Motor neuron (in vitro differentiated cells): Measurements from ENCODE around the gene RGPD3. TPM values are rescaled to one million over a fixed set of nuclear protein-coding genes. Genes with fewer than 3 reads are reported as not detected.
A peak's percentile ranks its signal among the peaks of the same experiment; 100 is the strongest.
"Not testable (repeated sequence)": the region's sequence is repeated elsewhere in the genome, so short reads cannot be mapped to it uniquely, and the experiment has no call there.

Experiments
- ATAC-seq, 8 experiments: fragments of 200-7000 bp; cut with Tn5 transposase; replicated peaks in 6 of 8; 2 replicates each; pipeline ENCODE4 v1.8.0; 2021; ENCODE audit warnings: mild to moderate bottlenecking in 8 of 8, moderate library complexity in 8 of 8
- H3K27ac ChIP-seq, 2 donors: fragments of 250-450 bp; sonication (Bioruptor Pico); 2 replicates each; pipeline ENCODE4 v1.9.0; 2021; ENCODE audit warnings: antibody characterized with exemption in 2 of 2, mild to moderate bottlenecking in 2 of 2, moderate library complexity in 1 of 2
- H3K4me1 ChIP-seq, 2 donors: fragments of 250-450 bp; sonication (Bioruptor Pico); replicated peaks in 1 of 2; 2 replicates each; pipeline ENCODE4 v1.6.1; 2021; ENCODE audit warnings: antibody characterized with exemption in 2 of 2, mild to moderate bottlenecking in 2 of 2, moderate library complexity in 1 of 2
- H3K4me3 ChIP-seq, 5 donors: fragments of 250-450 bp; sonication (Bioruptor Pico); 2 replicates each; pipeline ENCODE4 v1.9.0; 2021; ENCODE audit warnings: antibody characterized with exemption in 5 of 5, mild to moderate bottlenecking in 5 of 5, moderate library complexity in 4 of 5
- WGBS, 10 experiments: fragments of 450-650 bp; shearing (Covaris generic); methylation state at CpG; one replicate each; pipeline ENCODE4 v1.0.0; 2022; 5-methylcytosine and 5-hydroxymethylcytosine counted together
- in situ Hi-C, 9 experiments: fragments of 400-800 bp; cut with MboI; loops; one replicate each; pipeline ENCODE4 v1.15.0; 2021; ENCODE audit warnings: low sequenced_read_pairs in 9 of 9, low pct_unique_long_range_greater_than_20kb in 2 of 9; ENCODE audit not compliant: unreplicated experiment in 9 of 9
- total RNA-seq, 8 experiments: library from RNA; unstranded; fragments of 300-600 nt; gene quantifications; 2 replicates each; pipeline versions ENCODE4 v1.2.3 to v1.2.4, GENCODE V29; 2022

The RGPD3 gene
- total RNA-seq, 8 experiments from 2014 or later, result 0.29 to 0.76 (median 0.58) TPM

DNA sequence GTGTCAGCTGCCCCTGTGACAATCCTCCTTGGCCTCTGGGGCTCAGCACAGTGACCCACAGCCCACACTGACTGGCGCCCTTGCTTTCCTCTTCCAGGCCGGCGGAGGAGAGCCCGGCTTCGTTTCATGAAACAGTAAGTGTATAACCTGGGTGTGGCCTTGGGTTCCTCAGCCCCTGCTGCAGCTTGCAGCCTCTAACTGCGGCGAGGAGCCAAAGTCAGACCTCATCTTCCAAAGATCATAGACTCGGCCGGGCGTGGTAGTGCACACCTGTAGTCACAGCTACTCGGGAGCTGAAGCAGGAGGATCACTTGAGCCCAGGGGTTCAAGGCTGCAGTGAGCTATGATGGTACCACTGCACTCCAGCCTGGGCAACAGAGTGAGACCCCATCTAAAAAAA, 36.0 kb upstream of the RGPD3 start:
- H3K4me1 ChIP-seq, in situ Hi-C loops, ATAC-seq, H3K4me3 ChIP-seq, H3K27ac ChIP-seq: not testable (repeated sequence)
- WGBS, 10 experiments, result 50% methylated on average over 1 of the region's 11 CpGs; no CpG with 5 or more reads in 9 of the 10 experiments

DNA sequence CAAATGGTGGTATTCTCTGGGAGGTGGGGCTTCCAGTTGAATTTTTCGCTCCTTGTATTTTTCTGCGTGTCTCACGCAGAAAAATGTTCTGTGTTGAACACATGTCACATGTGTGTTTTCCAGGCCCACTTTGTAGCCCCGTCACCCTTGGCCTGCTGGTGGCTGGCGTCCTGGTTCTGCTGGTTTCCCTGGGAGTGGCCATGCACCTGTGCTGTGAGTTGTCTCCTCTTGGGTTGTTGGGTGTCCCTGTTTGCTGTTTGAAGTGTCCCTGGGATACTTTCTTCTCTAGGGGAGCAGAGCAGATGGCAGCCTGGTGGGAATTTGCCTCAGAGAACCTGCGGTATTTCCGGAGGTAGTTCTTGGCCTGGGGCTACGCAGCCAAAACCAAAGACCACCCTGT, 34.1 kb upstream of the RGPD3 start:
- H3K4me3 ChIP-seq, H3K4me1 ChIP-seq, ATAC-seq, in situ Hi-C loops, H3K27ac ChIP-seq: not testable (repeated sequence)
- WGBS, 10 experiments, result no CpG with 5 or more reads among the region's 8 CpGs

DNA sequence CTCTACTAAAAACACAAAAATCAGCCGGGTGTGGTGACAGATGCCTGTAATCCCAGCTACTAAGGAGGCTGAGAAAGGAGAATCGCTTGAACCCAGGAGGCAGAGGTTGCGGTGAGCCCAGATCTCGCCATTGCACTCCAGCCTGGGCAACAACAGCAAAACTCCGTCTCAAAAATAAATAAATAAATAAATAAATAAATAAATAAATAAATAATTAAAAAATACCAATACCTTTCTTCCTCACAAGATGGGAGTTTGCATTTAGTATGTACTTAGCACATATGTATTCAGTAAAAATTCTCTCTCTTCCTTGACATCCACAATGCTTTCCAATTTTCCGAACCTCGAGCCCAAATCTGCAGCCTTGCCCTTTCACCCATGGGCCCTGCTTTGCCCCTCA, 32.1 kb upstream of the RGPD3 start:
- in situ Hi-C loops, ATAC-seq, H3K4me3 ChIP-seq, H3K4me1 ChIP-seq, H3K27ac ChIP-seq: not testable (repeated sequence)
- WGBS, 10 experiments, result 0% methylated on average over 1 of the region's 7 CpGs; no CpG with 5 or more reads in 9 of the 10 experiments

DNA sequence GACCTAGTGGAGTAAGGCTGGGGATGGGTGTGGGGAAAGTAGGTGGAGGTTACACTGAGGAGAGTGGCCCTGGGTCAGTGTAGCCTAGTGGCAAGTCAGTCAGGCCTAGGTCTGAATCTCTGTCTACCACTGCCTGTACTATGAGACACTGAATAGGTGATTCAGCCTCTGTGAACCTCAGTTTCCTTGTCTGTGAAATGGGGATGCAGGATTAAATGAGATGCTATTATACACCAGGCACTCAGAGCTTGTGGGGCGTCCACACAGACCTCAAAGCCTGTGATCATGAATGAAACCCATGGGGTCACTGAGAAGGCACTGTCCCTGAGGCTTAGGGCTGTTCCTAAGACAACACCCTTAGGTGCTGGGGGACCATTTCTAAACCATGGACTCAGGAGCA, 30.3 kb upstream of the RGPD3 start:
- in situ Hi-C loops, ATAC-seq, H3K4me1 ChIP-seq, H3K4me3 ChIP-seq, H3K27ac ChIP-seq: not testable (repeated sequence)
- WGBS, 10 experiments, result no CpG with 5 or more reads among the region's 1 CpG

- WGBS, 10 experiments, result 92 to 100% methylated on average over 3 of the region's 6 CpGs; no CpG with 5 or more reads in 8 of the 10 experiments
- H3K4me1 ChIP-seq, H3K4me3 ChIP-seq, ATAC-seq, H3K27ac ChIP-seq, in situ Hi-C loops: not testable (repeated sequence)
Observed at GRCh38 chr2:106492913-106493312, 24.7 kb upstream of the RGPD3 start.

GRCh38 chr2:106492399-106492798, 24.2 kb upstream of the RGPD3 start:
- WGBS, 10 experiments, result no CpG with 5 or more reads among the region's 6 CpGs
- H3K27ac ChIP-seq, in situ Hi-C loops, H3K4me3 ChIP-seq, H3K4me1 ChIP-seq: not testable (repeated sequence)
- ATAC-seq, result peak in 1 of 8 experiments; percentile 32

DNA sequence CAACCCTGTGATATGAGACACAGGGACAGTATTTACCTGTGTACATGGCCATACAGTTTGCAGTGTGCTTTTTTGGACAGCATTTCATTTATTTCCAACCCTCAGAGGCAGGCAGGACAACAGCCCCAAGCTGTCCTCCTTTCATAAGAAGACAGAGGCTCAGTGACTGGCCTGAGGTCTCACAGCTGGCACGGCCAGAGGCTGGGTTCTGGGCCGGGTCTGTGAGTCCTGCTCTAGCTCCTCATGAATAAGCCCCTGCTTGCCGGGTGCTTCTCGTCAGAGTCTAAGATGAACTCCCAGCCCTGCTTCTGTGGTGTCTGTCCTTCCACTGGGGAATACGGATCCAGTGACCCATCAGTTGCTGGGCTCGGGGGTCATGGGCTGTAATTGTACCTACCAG, 21.5 kb upstream of the RGPD3 start:
- WGBS, 10 experiments, result 0 to 35% methylated on average over 1 to 3 of the region's 6 CpGs; no CpG with 5 or more reads in 8 of the 10 experiments
- in situ Hi-C loops, ATAC-seq, H3K4me1 ChIP-seq, H3K4me3 ChIP-seq, H3K27ac ChIP-seq: not testable (repeated sequence)

DNA sequence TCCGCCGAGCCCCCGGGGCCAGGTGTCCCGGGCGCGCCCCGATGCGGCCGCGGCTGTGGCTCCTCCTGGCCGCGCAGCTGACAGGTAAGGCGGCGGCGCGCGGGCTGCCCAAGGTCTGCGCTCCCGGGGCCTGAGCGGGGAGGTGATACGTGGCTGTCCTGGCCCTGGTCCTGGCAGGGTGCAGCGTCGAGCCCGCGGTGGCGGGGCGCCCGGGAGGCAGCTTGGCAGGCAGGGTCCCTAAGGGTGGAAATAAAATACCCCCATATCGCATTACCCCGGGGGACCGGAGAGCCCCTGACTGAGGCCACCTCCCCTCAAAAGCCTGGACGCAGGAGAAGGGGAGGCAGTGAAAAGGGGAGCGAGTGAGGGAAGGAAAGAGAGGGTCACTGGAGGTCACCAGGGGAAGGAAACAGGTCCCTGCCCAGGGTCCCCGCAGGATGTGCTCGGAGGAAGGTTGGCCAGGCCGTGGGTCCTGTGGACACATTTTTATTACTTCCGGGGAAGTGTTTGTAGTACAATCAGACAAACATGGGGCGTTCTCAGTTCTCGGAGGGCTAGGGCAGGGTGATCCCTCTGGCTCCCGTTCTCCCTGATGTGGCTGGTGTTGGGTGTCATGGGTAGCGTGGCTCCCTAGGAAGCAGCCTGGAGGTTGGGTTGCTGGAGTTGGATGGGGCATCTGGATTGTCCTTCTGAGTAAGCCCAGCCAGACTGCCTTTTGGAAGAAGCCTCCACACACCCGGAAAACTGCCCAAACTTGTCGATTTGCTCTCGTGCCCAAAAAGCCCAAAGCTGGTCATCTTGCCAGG, 19.4 kb upstream of the RGPD3 start:
- H3K4me1 ChIP-seq, in situ Hi-C loops, H3K27ac ChIP-seq, ATAC-seq, H3K4me3 ChIP-seq: not testable (repeated sequence)
- 17 to 97% (median 60%) methylated on average over 3 to 7 of the region's 44 CpGs; no CpG with 5 or more reads in 5 of the 10 experiments for WGBS, 10 experiments

DNA sequence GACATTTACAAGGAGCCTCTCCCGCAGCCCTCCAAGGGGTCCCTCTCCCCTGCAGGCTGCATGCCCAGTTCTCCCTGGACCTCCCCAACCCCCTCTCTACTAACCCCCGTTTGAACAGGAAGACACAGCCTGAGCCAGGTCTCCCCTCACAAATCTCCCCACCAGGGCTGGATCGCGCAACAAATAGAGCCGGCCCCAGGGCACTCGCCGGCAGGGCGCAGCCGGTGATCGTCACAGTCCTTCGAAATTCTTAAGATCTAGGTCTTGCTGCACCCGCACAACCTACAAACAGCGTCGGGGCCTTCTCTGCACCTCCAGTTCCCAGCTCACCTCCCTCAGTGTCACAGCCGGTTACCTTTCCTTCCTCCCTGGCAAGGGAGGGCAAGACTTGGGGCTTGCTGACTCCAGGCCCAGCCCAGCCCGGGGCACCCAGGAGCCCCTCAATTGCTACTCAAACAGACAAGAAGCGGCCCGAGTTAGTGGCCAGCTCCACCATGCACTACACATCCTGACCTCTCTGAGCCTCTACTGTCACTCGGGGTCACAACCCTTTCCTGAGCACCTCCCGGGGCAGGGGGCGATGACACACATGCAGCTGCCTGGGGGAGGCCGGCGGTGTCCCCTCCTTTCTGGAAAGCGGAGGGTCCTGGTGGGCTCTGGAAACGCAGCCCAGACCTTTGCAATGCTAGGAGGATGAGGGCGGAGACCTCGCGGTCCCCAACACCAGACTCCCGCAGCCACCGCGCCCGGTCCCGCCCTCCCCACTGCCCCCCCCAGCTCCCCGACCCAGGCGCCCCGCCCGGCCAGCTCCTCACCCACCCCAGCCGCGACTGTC, 18.6 kb upstream of the RGPD3 start, which contains the start of gene CD8B2:
TSS of gene CD8B2 (plus strand) at position 814 of the 835 bp plus-strand sequence. CDS start 63 bp downstream, outside the sequence.
- H3K27ac ChIP-seq, H3K4me1 ChIP-seq, in situ Hi-C loops, H3K4me3 ChIP-seq, ATAC-seq: not testable (repeated sequence)
- no CpG with 5 or more reads among the region's 39 CpGs for WGBS, 10 experiments

GRCh38 chr2:106479563-106479962, 11.3 kb upstream of the RGPD3 start:
- ATAC-seq, result peak in 4 of 8 experiments; percentile 42 to 94 (median 62)
- H3K4me3 ChIP-seq, H3K4me1 ChIP-seq, H3K27ac ChIP-seq, in situ Hi-C loops: not testable (repeated sequence)
- no CpG with 5 or more reads among the region's 1 CpG for WGBS, 10 experiments

- 100% methylated on average over 1 of the region's 4 CpGs; no CpG with 5 or more reads in 9 of the 10 experiments for WGBS, 10 experiments
Observed at GRCh38 chr2:106477647-106478046, 9.4 kb upstream of the RGPD3 start.

GRCh38 chr2:106470658-106471057, 2.4 kb upstream of the RGPD3 start:
- peak in 5 of 8 experiments; percentile 49 to 86 (median 81) for ATAC-seq
- H3K4me3 ChIP-seq, H3K4me1 ChIP-seq, H3K27ac ChIP-seq, in situ Hi-C loops: not testable (repeated sequence)
- WGBS, 10 experiments, result no CpG with 5 or more reads among the region's 4 CpGs

More at GRCh38 chr2:106477647-106478046, 9.4 kb upstream of the RGPD3 start:
- H3K4me1 ChIP-seq, H3K27ac ChIP-seq, H3K4me3 ChIP-seq, ATAC-seq, in situ Hi-C loops: not testable (repeated sequence)

- in situ Hi-C loops, H3K4me3 ChIP-seq, H3K4me1 ChIP-seq, ATAC-seq, H3K27ac ChIP-seq: not testable (repeated sequence)
- WGBS, 10 experiments, result no CpG with 5 or more reads among the region's 49 CpGs
Observed at GRCh38 chr2:106467516-106467915, 697 bp downstream of the RGPD3 start.
